Right lobe of liver (tissue), 6 donors: ENCODE data around the gene PDE6B. TPM values are rescaled to one million over a fixed set of nuclear protein-coding genes. Genes with fewer than 3 reads are reported as not detected.

Experiments
- ATAC-seq, 4 donors: fragments of 200-7000 bp; cut with Tn5 transposase; one replicate each; pipeline ENCODE4 v1.9.1; 2020; ENCODE audit warnings: mild to moderate bottlenecking in 4 of 4, moderate library complexity in 4 of 4
- DNase-seq, 3 donors: peaks; one replicate each; pipeline ENCODE4 v3.0.0-alpha.2; 2020
- H3K27ac ChIP-seq, 3 donors: fragments of 200-600 bp; one replicate each; pipeline ENCODE4 v1.8.0; 2022
- H3K27me3 ChIP-seq, 2 donors: fragments of 200-600 bp; one replicate each; pipeline ENCODE4 v1.8.0; 2022
- H3K36me3 ChIP-seq, 4 donors: fragments of 200-600 bp; sonication (generic) in 1 of 4; one replicate each; pipeline versions ENCODE4 v1.5.1 to v1.8.0; 2017 to 2022; ENCODE audit warnings: control low read depth in 1 of 4
- H3K4me1 ChIP-seq, 4 donors: fragments of 200-600 bp; sonication (generic) in 1 of 4; one replicate each; pipeline versions ENCODE4 v1.5.1 to v1.8.0; 2017 to 2022; ENCODE audit warnings: control low read depth in 1 of 4
- H3K4me3 ChIP-seq, 3 donors: fragments of 200-600 bp; one replicate each; pipeline ENCODE4 v1.8.0; 2022
- H3K9me3 ChIP-seq, 4 donors: fragments of 200-600 bp; sonication (generic) in 1 of 4; one replicate each; pipeline versions ENCODE4 v1.5.1 to v1.8.0; 2017 to 2022; ENCODE audit warnings: control low read depth in 1 of 4
- CTCF ChIP-seq, 4 donors: fragments of 200-600 bp in 3 of 4; fragments of 450-650 bp in 1 of 4; IDR thresholded peaks; one replicate each; pipeline versions ENCODE4 v1.5.1 to v1.8.0; 2016 to 2022; ENCODE audit warnings: antibody characterized with exemption in 4 of 4, mild to moderate bottlenecking in 2 of 4
- POLR2A ChIP-seq: fragments of 450-650 bp; IDR thresholded peaks from one replicate; pipeline ENCODE4 v1.6.1; 2017; ENCODE audit warnings: antibody characterized with exemption, mild to moderate bottlenecking
- WGBS: methylation state at CpG from one replicate; pipeline ENCODE4 v1.1.6; 2018; ENCODE audit warnings: low coverage, low lambda C conversion rate; ENCODE audit not compliant: insufficient coverage; ENCODE audit errors: missing lambda C conversion rate; 5-methylcytosine and 5-hydroxymethylcytosine counted together
- intact Hi-C, 2 donors: fragments of 100-400 bp; cut with DNase I; formaldehyde crosslinking; loops; one replicate each; pipeline versions ENCODE4 v1.11.2 to v1.14.1; 2022
- total RNA-seq, 6 experiments: library from RNA; depleted of rRNA in 2 of 6; stranded (reverse); fragments of >200 nt in 2 of 6; fragmentation: NEBNext Ultra II Directional in 3 of 6; extraction: Animal tissue kit (Norgen Biotek cat#: 25700) in 3 of 6; gene quantifications; one replicate each; pipeline versions ENCODE4 v1.1.0 to v1.2.4, GENCODE V29; 2016 to 2023
- donor health status: DM: no; HTN: yes; CAD: no.
- donor health status: DM: no; HTN: no; CAD: no.
- donor health status: DM: no; HTN: no; CAD: no.
- donor health status: DM: no; HTN: yes; CAD: no.
- donor health status: DM: no; HTN: yes; CAD: no.

PDE6B gene
- total RNA-seq, 6 experiments from 2014 or later = 0.24 to 1.9 (median 0.76) TPM; not detected in 1

DNA sequence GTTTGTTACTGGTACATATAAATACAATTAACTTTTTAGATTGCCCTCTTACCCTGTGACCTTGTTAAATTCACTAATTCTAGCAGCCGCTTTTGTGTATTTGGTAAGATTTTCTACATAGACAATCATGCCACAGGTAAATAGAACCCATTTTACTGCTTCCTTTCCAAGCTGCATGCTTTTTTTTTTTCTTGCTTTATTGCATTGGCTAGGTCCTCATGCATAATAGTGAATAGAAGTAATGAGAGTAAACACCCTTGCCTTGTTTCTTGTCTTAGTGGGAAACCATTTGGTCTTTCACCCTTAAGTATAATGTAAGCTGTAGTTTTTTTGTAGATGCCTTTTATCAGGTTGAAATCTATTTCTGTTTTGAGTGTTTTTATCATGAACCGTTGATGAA lies 41.6 kb upstream of the PDE6B start:
- TF ChIP-seq POLR2A (no peak), CTCF (IDR thresholded peaks at IDR 0.05) (no peak)
- 58% methylated on average over 2 of the region's 2 CpGs for WGBS
- intact Hi-C loops = no loop called here
- no peaks in the 10 kb centered on the region for H3K4me1 ChIP-seq
- H3K4me3 ChIP-seq = no peak overlapping the region
- no peaks in the 10 kb centered on the region for H3K36me3 ChIP-seq
- DNase-seq (no peak), ATAC-seq (no peak)
- no peaks in the 10 kb centered on the region for H3K27me3 ChIP-seq
- no peaks in the 10 kb centered on the region for H3K9me3 ChIP-seq
- no peak overlapping the region for H3K27ac ChIP-seq

GRCh38 chr4:587671-588350 lies 37.6 kb upstream of the PDE6B start:
- no peak overlapping the region for H3K4me3 ChIP-seq
- H3K27ac ChIP-seq = no peak overlapping the region
- no peak for DNase-seq
- H3K9me3 ChIP-seq = no peaks in the 10 kb centered on the region
- 51% methylated on average over 12 of the region's 25 CpGs for WGBS
- TF ChIP-seq CTCF (IDR thresholded peaks at IDR 0.05) = no peak
- TF ChIP-seq POLR2A = no peak
- ATAC-seq = no peak
- H3K36me3 ChIP-seq = no peaks in the 10 kb centered on the region
- intact Hi-C loops = no loop called here
- no peaks in the 10 kb centered on the region for H3K27me3 ChIP-seq
- no peaks in the 10 kb centered on the region for H3K4me1 ChIP-seq

- intact Hi-C loops = no loop called here
Observed at GRCh38 chr4:588351-588849, 37.0 kb upstream of the PDE6B start.

GRCh38 chr4:589219-589963 lies 36.0 kb upstream of the PDE6B start:
- intact Hi-C loops = no loop called here
- DNase-seq = peak in 1 of 3 donors; percentile 6
- 62% methylated on average over 6 of the region's 16 CpGs for WGBS

More at GRCh38 chr4:588351-588849, 37.0 kb upstream of the PDE6B start:
- Histone ChIP-seq H3K27me3 (no peaks in the 10 kb centered on the region), H3K27ac (no peak overlapping the region), H3K9me3 (no peaks in the 10 kb centered on the region), H3K36me3 (no peaks in the 10 kb centered on the region), H3K4me1 (no peaks in the 10 kb centered on the region), H3K4me3 (no peak overlapping the region)
- WGBS = 60% methylated on average over 28 of the region's 36 CpGs
- ATAC-seq (no peak), DNase-seq (no peak)
- TF ChIP-seq POLR2A = no peak
- TF ChIP-seq CTCF (IDR thresholded peaks at IDR 0.05) = no peak

More at GRCh38 chr4:589219-589963, 36.0 kb upstream of the PDE6B start:
- Histone ChIP-seq H3K36me3 (no peaks in the 10 kb centered on the region), H3K4me3 (no peak overlapping the region), H3K4me1 (no peaks in the 10 kb centered on the region), H3K27me3 (no peaks in the 10 kb centered on the region), H3K27ac (no peak overlapping the region), H3K9me3 (no peaks in the 10 kb centered on the region)
- ATAC-seq = no peak
- TF ChIP-seq CTCF (IDR thresholded peaks at IDR 0.05) = no peak
